Ecto neural progenitor cell (in vitro differentiated cells): ENCODE results near the gene AP3S2.
"Not testable (repeated sequence)": the region's sequence is repeated elsewhere in the genome, so short reads cannot be mapped to it uniquely, and the experiment has no call there.

Experiments
- DNase-seq: peaks from one replicate; pipeline ENCODE4 v3.0.0-alpha.2; 2018; ENCODE audit warnings: low spot score

AP3S2 gene

DNA sequence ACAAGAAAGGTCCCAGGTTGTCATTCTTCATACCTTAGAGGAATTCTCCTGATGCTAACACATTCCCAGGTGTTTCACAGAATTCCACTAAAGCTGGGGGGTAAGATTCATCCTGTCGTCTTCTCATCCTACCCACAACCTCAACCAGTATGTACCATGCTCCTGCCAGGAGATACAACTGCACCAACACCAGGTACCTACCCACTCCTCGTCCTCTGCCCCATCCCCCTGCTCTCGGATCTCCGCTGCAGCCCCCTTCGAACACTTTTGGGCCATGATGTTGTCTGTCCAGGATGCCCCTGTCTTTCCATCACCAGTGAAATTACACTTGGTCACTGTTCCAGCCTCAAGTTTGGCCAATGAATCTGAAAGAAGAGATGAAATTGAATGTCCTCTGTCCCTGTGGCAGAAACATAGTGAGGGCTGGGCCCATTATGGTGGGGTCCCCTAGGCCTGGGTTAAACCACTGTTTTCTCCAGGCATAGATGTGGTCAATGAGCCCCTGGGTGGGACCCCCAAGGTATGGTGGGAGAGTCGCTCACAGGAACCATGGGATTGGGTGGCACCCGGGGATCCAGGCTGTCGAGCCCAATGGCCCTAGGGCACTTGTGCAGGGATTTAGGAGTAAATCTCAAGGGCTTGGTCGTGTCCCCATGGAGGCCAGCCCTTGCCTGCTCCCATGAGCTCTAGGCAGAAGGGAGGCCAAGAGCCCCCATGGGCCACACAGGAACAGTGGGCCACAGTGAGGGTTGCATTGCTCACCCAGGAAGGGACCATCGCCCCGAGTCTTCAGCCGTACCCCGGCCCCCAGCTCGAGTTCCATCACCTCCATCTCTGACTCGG, 9.4 kb upstream of the AP3S2 start:
- DNase-seq: no peak

- no peak for DNase-seq
These were observed 7.1 kb upstream of the AP3S2 start for GRCh38 chr15:89900849-89901248.

DNA sequence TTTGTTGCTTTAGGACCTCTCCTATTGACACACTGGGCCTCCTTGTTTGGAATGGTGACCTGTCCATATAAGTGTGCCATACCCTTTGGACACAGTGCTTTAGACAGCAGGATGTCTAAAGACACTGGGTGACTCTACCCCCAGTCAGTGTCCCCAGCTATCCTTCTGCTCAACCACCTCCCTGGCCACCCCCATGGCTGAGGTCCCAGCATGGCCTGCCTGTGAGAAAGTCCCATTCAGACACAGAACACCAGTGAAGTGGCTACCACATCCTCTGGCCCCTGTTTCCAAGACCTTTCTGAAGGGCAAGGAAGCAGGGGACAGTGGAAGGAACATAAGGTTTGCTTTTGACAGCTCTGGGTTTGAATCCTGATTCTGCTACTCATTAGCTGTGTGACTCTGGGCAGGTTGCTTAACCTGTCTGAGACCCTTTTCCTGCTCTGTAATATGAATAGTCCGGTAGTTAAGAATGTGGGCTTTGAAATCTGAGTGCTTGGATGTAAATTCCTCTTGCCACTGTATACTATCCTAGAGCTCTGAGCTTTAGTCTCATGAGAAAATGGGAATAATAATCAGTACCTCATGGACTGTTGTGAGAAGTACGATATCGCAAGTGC, 6.3 kb upstream of the AP3S2 start:
- no peak for DNase-seq

GRCh38 chr15:89899295-89899945, 5.6 kb upstream of the AP3S2 start:
- no peak for DNase-seq

GRCh38 chr15:89898614-89899294, 5.0 kb upstream of the AP3S2 start:
- DNase-seq: peak; percentile 59

GRCh38 chr15:89898146-89898545, 4.4 kb upstream of the AP3S2 start:
- DNase-seq: no peak

DNA sequence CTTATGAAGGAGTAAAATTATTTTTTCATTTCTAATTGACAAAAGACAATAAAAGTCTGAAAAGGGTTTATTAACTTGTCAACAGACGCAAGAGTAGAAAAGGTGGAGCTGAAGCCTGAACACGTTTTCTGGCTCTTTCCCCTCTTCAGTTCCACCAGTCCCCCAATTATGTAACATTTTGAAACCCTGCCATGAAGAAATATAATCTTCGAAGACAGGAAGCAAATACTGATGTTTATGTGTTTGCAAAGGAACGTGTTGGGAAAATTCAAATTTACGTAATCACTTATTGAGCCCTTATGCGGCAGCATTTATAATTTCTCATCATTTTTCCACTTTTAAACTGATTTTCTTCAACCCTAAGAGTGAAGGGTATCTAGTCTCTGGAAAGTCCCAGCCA, 767 bp downstream of the AP3S2 start:
- DNase-seq: no peak

- no peak for DNase-seq
These were observed 5.5 kb downstream of the AP3S2 start for GRCh38 chr15:89888214-89888804.

GRCh38 chr15:89885611-89886010, 8.2 kb downstream of the AP3S2 start:
- no peak for DNase-seq

DNA sequence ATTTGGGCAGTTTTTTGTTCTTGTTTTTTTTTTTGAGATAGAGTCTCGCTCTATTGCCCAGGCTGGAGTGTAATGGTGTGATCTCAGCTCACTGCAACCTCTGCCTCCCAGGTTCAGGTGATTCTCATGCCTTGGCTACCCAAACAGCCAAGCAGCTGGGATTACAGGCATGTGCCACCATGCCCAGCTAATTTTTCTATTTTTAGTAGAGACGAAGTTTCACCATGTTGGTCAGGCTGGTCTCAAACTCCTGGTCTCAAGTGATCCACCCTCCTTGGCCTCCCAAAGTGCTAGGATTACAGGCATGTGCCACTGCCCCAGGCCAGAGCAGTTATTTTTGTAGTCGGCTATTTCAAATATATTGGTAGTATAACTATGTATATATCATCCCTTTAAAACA, 8.6 kb downstream of the AP3S2 start:
- DNase-seq: not testable (repeated sequence)

DNA sequence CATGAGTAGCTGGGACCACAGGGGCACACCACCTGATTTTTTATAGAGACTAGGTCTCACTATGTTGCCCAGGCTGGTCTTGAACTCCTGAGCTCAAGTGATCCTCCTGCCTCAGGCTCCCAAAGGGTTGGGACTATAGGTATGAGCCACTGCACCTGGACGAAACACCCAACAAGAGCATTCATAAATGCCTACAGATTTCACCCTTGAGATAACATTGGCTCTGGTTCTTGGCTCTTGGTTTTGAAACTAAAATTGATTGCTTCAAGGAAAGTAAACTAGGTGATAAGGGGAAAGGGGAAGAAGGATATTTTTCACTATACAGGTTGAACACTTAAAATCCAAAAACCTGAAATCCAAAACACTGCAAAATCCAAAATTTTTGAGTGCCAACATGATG, 10.3 kb downstream of the AP3S2 start:
- DNase-seq: no peak

GRCh38 chr15:89880727-89881126, 13.1 kb downstream of the AP3S2 start:
- no peak for DNase-seq

GRCh38 chr15:89878323-89878722, 15.5 kb downstream of the AP3S2 start:
- DNase-seq: no peak

- DNase-seq: no peak
These were observed 16.7 kb downstream of the AP3S2 start for GRCh38 chr15:89877083-89877425.

DNA sequence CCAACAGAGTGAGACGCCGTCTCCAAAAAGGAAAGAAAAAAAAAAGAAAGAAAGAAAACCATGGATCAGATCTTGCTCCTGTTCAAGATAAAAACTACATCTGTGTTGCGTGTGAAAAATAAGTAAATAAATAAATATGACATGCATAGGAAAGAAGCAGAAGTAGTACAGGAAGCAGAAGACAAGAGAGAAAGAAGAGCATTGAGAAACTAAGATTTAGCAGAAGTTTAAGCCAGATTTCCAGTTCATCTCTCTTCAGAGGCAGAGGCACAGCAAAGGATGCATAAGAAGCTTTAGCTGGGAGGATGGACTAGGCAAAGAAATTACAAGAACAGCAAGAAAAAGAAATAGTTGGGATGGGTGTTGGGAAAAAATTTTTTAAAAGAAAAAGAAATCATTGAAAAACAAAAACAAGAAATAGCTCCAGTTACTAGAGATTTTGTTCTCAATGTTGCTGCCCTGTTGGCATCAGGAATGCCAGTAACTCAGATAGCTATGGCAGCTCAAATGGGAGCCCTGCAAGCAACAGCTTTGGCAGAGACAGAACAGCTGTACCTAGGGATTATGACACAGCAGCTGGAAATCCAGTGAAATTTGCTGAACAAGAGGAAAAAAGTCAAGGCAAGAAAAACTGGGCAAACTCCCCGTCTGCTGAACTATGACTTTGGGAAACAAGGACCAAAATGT, 17.3 kb downstream of the AP3S2 start:
- DNase-seq: no peak

DNA sequence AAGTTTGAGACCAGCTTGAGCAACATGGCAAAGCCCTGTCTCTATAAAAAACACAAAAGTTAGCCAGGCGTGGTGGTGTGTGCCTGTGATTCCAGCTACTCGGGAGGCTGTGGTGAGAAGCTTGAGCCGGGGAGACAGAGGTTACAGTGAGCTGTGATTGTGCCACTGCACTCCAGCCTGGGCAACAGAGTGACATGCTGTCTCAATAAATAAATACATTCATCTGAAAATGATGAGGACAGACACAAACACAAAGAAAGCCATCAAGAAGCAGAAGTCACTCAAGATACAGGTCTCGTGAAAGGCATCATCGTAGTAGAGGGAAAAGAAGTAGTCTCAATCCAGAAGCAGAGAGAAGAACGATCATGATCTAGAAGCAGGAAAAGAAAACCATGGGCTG, 18.1 kb downstream of the AP3S2 start:
- DNase-seq: no peak

DNA sequence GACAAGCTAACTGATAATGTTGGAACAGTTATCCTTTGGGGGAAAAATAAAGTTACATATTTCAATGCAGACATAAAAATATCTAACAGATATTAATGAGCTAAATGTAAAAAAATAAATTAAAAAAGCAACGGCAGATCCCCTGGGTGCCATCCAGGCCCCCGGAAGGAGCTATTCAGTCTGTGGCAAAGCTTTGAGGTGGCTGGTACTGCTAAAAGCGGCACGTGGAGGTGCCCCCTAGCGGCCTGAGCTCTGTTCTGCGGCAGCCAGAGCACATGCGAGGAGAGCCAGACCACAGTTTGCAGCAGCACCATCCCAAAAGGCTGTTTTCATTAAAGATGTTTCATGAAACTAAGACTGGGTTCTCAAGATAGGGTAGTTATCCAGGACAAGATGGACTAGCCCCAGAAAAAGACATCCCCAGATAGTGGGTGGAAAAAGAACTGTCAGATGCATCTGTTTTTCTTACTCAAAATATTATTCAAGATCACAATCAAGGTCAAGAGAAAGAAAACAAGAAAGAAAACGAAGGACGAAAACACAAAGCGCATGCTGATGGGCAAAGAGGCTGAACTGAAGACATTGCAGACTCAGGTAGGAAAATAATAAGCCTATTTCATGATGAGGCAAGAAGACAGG, 18.7 kb downstream of the AP3S2 start:
- peak; percentile 82 for DNase-seq

DNA sequence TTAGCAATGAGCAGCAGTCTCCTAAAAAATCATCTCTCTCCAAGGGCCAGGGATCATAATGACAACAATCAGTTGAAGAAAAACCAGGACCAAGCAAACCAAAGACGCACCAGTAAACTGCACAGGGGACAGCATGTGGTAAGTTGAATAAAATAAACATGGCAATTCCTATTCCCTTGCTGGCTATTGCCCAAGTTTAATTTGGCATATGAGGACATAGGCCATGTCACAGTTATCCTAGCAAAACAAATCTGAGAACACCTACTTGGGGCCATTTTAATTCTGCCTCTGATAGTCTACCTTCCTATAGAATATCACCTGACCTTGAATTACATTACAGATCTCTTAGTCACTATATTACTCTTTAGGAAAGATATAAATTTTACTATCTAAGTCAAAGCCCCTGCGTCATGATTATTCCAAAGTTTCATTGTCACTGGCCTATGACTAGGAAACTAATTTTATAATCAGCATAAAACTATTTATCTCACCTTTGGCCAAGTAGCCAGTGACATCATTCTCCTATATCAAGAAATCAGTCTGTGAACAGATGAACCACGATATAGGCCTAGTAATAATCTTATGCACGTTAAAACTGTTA, 23.0 kb downstream of the AP3S2 start:
- DNase-seq: no peak

GRCh38 chr15:89870006-89870405, 23.8 kb downstream of the AP3S2 start:
- no peak for DNase-seq

GRCh38 chr15:89869490-89869889, 24.3 kb downstream of the AP3S2 start:
- DNase-seq: not testable (repeated sequence)
